MCF 10A (cell line): ENCODE results near the gene RAB10. TPM values are rescaled to one million over a fixed set of nuclear protein-coding genes. Genes with fewer than 3 reads are reported as not detected.

Source experiments
- BruUV-seq: library from RNA; stranded (reverse); fragments of 400-500 nt; replicated peaks from 2 replicates; lab custom pipeline; 2021; lab: Mats Ljungman, UMichigan
- CTCF ChIA-PET: fragments of 300-600 bp; sonication (Branson Sonifier 250); formaldehyde crosslinking; extraction: SDS; loops from one replicate; lab custom pipeline; 2021; ENCODE audit warnings: antibody characterized with exemption, inconsistent platforms; lab: Yijun Ruan, JAX
- POLR2A ChIA-PET: fragments of 300-600, 350-650 bp; sonication (Branson Sonifier 250); formaldehyde crosslinking; extraction: SDS; loops from one replicate; lab custom pipeline; 2020; ENCODE audit warnings: antibody characterized with exemption, inconsistent platforms; lab: Yijun Ruan, JAX
- DNase-seq: peaks from one replicate; pipeline ENCODE4 v3.0.0-alpha.2; 2018; ENCODE audit not compliant: unreplicated experiment
- H3K27ac Mint-ChIP-seq: one replicate; pipeline ENCODE4 v1.8.0; 2022; ENCODE audit warnings: mild to moderate bottlenecking, low read depth, mixed read lengths; ENCODE audit not compliant: unreplicated experiment
- H3K27me3 Mint-ChIP-seq: one replicate; pipeline ENCODE4 v1.8.0; 2022; ENCODE audit warnings: mixed read lengths; ENCODE audit not compliant: insufficient read depth, unreplicated experiment
- H3K36me3 Mint-ChIP-seq: one replicate; pipeline ENCODE4 v1.8.0; 2022; ENCODE audit warnings: mild to moderate bottlenecking, moderate library complexity, mixed read lengths; ENCODE audit not compliant: insufficient read depth, unreplicated experiment
- H3K4me1 Mint-ChIP-seq: one replicate; pipeline ENCODE4 v1.8.0; 2022; ENCODE audit warnings: mixed read lengths; ENCODE audit not compliant: insufficient read depth, unreplicated experiment
- H3K4me3 Mint-ChIP-seq: one replicate; pipeline ENCODE4 v1.8.0; 2022; ENCODE audit warnings: mild to moderate bottlenecking, moderate library complexity, mixed read lengths; ENCODE audit not compliant: unreplicated experiment
- H3K9me3 Mint-ChIP-seq: one replicate; pipeline ENCODE4 v1.8.0; 2022; ENCODE audit warnings: mixed read lengths; ENCODE audit not compliant: unreplicated experiment
- CTCF ChIP-seq: fragments of 200-600 bp; IDR thresholded peaks from one replicate; pipeline ENCODE4 v1.8.0; 2022; ENCODE audit warnings: antibody characterized with exemption, mild to moderate bottlenecking; ENCODE audit not compliant: unreplicated experiment
- intact Hi-C: fragments of 100-400 bp; cut with micrococcal nuclease; formaldehyde crosslinking; loops from 2 replicates; pipeline ENCODE4 v1.14.1; 2022
- total RNA-seq: library from RNA; stranded (reverse); gene quantifications from 2 replicates; pipeline ENCODE4 v1.2.3, GENCODE V29; 2022

The RAB10 gene
- total RNA-seq, 1 experiment from 2014 or later = 147 TPM

GRCh38 chr2:26033270-26033817, 540 bp upstream of the RAB10 start:
- CTCF ChIA-PET = interaction anchor here (0.6 to 2.0 kb wide), 7 partner anchors 13 to 434 kb away, joined by 3 to 6 read pairs (median 4); no protein-coding TSS in a partner anchor

GRCh38 chr2:26034637-26034992, 731 bp downstream of the RAB10 start:
- H3K4me1 Mint-ChIP-seq = peaks cover 22% of the 10 kb centered on the region
- BruUV-seq = no TSS peak

More at GRCh38 chr2:26033270-26033817, 540 bp upstream of the RAB10 start:
- Mint-ChIP-seq H3K4me3 (peak overlapping the region; percentile 96), H3K4me1 (peaks cover 22% of the 10 kb centered on the region), H3K27ac (peak overlapping the region; percentile 92), H3K36me3 (peaks cover 41% of the 10 kb centered on the region), H3K9me3 (no peaks in the 10 kb centered on the region), H3K27me3 (no peaks in the 10 kb centered on the region)
- POLR2A ChIA-PET = interaction anchor here (0.6 to 7.4 kb wide), 25 partner anchors 13 to 314 kb away, joined by 3 to 250 read pairs (median 10); partner anchors contain the start of genes ADGRF3, ASXL2, HADHA and HADHB
- DNase-seq = peak; percentile 88
- no peak for TF ChIP-seq CTCF
- BruUV-seq = TSS peak; percentile 76
- intact Hi-C loops = loop anchor here (1.0 kb wide), 2 partner anchors 24 to 36 kb away; no protein-coding TSS in a partner anchor

GRCh38 chr2:26035090-26035743, 1.3 kb downstream of the RAB10 start:
- H3K9me3 Mint-ChIP-seq = no peaks in the 10 kb centered on the region
- DNase-seq = no peak
- no TSS peak for BruUV-seq
- intact Hi-C loops = no loop called here
- peak overlapping the region; percentile 96 for H3K4me3 Mint-ChIP-seq
- peaks cover 59% of the 10 kb centered on the region for H3K36me3 Mint-ChIP-seq
- POLR2A ChIA-PET = interaction anchor here (0.6 to 7.4 kb wide), 33 partner anchors 11 to 433 kb away, joined by 3 to 250 read pairs (median 6); partner anchors contain the start of genes ADGRF3, ASXL2, HADHA and HADHB
- no peaks in the 10 kb centered on the region for H3K27me3 Mint-ChIP-seq
- TF ChIP-seq CTCF = no peak
- H3K27ac Mint-ChIP-seq = peak overlapping the region; percentile 92
- H3K4me1 Mint-ChIP-seq = peaks cover 22% of the 10 kb centered on the region
- CTCF ChIA-PET = interaction anchor here (0.7 to 2.0 kb wide), 8 partner anchors 11 to 85 kb away, joined by 3 to 6 read pairs (median 4); no protein-coding TSS in a partner anchor

More at GRCh38 chr2:26034637-26034992, 731 bp downstream of the RAB10 start:
- TF ChIP-seq CTCF = no peak
- CTCF ChIA-PET = interaction anchor here (0.7 to 2.0 kb wide), 6 partner anchors 16 to 85 kb away, joined by 3 to 6 read pairs (median 4); no protein-coding TSS in a partner anchor
- peak; percentile 35 for DNase-seq
- Mint-ChIP-seq H3K4me3 (peak overlapping the region; percentile 96), H3K9me3 (no peaks in the 10 kb centered on the region), H3K36me3 (peaks cover 54% of the 10 kb centered on the region), H3K27ac (peak overlapping the region; percentile 92), H3K27me3 (no peaks in the 10 kb centered on the region)
- intact Hi-C loops = no loop called here
- POLR2A ChIA-PET = interaction anchor here (0.6 to 7.4 kb wide), 32 partner anchors 11 to 433 kb away, joined by 3 to 250 read pairs (median 7); partner anchors contain the start of genes ADGRF3, ASXL2, HADHA and HADHB
